ENCODE measurements around the gene HEMK1. TPM values are rescaled to one million over a fixed set of nuclear protein-coding genes. Genes with fewer than 3 reads are reported as not detected.

HEMK1 gene
- total RNA-seq, 4 donors from 2014 or later, result 4.5 to 8.1 (median 7.5) TPM

DNA sequence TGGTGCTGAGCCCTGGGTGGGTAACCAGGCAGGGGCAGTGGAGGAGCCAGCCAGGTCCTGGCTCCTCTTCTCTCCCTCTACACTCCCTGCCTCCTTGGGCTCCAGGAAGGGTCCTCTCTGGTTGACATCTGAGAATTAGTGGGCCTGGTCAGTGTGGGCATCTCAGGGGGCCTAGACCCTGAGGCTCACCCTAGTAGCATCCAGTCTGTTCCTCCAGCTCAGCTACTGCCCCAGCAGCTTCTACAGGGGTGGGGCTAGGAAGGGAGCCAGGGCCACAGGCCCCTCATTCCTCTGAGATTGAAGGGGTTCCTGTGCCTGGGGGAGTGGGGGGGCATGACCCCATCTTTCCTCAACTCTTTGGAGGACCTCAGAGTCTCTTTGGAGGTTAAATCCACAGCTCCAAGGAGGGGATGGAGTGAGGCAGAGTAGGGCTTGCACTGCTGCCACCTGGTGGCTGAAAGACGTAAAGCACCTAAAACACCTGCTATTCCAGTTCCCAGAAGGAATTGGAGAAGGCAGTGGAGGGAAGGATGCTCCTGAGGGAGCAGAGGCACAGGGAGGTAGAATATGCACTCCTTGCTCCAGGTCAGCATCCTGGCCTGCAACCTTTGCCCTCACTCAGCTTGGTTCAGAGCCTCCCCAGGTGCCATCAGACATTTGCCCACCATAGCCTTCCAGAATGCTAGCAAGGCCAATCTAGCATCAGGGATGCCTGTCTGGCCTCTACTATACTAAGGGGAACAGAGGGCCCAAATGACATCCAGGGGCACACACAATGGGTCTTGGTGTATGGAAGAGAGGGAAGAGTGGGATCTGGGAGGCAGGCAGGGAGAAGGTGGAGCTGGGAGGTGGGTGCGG, 26.9 kb upstream of the HEMK1 start:
- DNase-seq, result peak in 1 of 2 donors; percentile 55
- Histone ChIP-seq H3K9me3 (no peaks in the 10 kb centered on the region), H3K27ac (no peak overlapping the region), H3K27me3 (no peaks in the 10 kb centered on the region), H3K4me1 (no peaks in the 10 kb centered on the region), H3K4me3 (no peak overlapping the region), H3K36me3 (no peaks in the 10 kb centered on the region)
- in situ Hi-C loops (cut with MboI; ENCODE audit: low sequenced_read_pairs in 4 of 4), result loop anchor here in 3 of 4 donors (5.0 to 25.0 kb wide), 4 partner anchors 108 to 198 kb away; partner anchors contain the start of genes ZMYND10 (in 2 of the 3), CYB561D2 (in 1 of the 3), NPRL2 (in 1 of the 3) and RASSF1 (in 1 of the 3)
- intact Hi-C loops (cut with DNase I; ENCODE audit: low total_unique reads), result loop anchor here (1.0 to 2.0 kb wide), 3 partner anchors 24 to 195 kb away; no protein-coding TSS in a partner anchor
- TF ChIP-seq POLR2A (IDR thresholded peaks at IDR 0.05), result no peak
- TF ChIP-seq, protein P1, sequence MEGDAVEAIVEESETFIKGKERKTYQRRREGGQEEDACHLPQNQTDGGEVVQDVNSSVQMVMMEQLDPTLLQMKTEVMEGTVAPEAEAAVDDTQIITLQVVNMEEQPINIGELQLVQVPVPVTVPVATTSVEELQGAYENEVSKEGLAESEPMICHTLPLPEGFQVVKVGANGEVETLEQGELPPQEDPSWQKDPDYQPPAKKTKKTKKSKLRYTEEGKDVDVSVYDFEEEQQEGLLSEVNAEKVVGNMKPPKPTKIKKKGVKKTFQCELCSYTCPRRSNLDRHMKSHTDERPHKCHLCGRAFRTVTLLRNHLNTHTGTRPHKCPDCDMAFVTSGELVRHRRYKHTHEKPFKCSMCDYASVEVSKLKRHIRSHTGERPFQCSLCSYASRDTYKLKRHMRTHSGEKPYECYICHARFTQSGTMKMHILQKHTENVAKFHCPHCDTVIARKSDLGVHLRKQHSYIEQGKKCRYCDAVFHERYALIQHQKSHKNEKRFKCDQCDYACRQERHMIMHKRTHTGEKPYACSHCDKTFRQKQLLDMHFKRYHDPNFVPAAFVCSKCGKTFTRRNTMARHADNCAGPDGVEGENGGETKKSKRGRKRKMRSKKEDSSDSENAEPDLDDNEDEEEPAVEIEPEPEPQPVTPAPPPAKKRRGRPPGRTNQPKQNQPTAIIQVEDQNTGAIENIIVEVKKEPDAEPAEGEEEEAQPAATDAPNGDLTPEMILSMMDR (IDR thresholded peaks at IDR 0.05 in 4 of 5, conservative IDR thresholded peaks at IDR 0.05 in 1 of 5), result peak; percentile 61 to 91 (median 88)
- peak; percentile 66 to 83 for ATAC-seq

DNA sequence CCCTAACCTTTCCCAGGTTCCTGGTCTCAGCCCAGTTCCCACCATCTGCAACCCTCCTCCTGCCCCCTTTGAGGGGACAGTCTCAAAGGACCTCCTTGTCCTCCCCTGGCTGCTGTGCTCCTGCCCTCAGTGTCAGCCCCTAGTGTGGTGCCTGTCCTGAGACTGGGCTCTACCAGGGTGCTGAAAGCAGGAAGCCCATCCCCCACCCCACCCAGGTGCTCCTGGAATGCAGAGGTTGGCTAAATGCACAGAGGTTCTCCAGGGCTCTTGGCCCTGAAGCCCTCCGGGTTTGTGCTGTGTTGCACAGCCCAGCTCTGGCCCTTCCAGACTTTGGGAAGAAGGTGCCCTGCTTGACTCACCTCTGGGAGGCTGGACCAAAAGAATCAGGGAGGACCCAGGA, 23.5 kb upstream of the HEMK1 start:
- Histone ChIP-seq H3K36me3 (no peaks in the 10 kb centered on the region), H3K4me3 (no peak overlapping the region), H3K4me1 (no peaks in the 10 kb centered on the region), H3K27me3 (no peaks in the 10 kb centered on the region), H3K27ac (no peak overlapping the region), H3K9me3 (no peaks in the 10 kb centered on the region)
- in situ Hi-C loops (cut with MboI; ENCODE audit: low sequenced_read_pairs in 4 of 4) (loop anchor here in 3 of 4 donors (5.0 to 25.0 kb wide), 4 partner anchors 111 to 201 kb away; partner anchors contain the start of genes ZMYND10 (in 2 of the 3), CYB561D2 (in 1 of the 3), NPRL2 (in 1 of the 3) and RASSF1 (in 1 of the 3)), intact Hi-C loops (cut with DNase I; ENCODE audit: low total_unique reads) (no loop called here)
- ATAC-seq, result no peak
- TF ChIP-seq, protein P1 (IDR thresholded peaks at IDR 0.05 in 4 of 5, conservative IDR thresholded peaks at IDR 0.05 in 1 of 5), result no peak
- no peak for TF ChIP-seq POLR2A (IDR thresholded peaks at IDR 0.05)
- DNase-seq, result no peak

DNA sequence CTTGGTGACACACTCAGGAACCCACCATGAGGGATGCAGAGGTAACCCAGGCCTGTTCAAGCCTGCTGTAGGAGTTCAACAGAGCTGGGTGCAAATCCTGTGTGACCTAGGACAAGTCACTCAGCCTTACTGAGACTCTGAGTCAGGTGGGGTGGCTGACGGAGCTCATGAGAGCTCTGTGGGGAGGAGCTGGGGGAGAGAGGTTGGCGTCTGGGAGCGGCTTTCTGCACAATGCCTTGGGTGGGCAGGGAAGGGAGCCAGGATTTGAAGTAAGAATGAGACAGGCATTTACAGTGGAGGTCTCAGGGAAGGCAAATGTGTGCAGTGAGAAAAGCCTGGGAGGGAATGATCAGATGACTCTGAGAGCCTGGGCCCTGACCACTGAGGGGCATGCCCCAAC, 20.1 kb upstream of the HEMK1 start:
- in situ Hi-C loops (cut with MboI; ENCODE audit: low sequenced_read_pairs in 4 of 4) (loop anchor here in 3 of 4 donors (5.0 to 25.0 kb wide), 4 partner anchors 114 to 204 kb away; partner anchors contain the start of genes ZMYND10 (in 2 of the 3), CYB561D2 (in 1 of the 3), NPRL2 (in 1 of the 3) and RASSF1 (in 1 of the 3)), intact Hi-C loops (cut with DNase I; ENCODE audit: low total_unique reads) (no loop called here)
- DNase-seq, result no peak

DNA sequence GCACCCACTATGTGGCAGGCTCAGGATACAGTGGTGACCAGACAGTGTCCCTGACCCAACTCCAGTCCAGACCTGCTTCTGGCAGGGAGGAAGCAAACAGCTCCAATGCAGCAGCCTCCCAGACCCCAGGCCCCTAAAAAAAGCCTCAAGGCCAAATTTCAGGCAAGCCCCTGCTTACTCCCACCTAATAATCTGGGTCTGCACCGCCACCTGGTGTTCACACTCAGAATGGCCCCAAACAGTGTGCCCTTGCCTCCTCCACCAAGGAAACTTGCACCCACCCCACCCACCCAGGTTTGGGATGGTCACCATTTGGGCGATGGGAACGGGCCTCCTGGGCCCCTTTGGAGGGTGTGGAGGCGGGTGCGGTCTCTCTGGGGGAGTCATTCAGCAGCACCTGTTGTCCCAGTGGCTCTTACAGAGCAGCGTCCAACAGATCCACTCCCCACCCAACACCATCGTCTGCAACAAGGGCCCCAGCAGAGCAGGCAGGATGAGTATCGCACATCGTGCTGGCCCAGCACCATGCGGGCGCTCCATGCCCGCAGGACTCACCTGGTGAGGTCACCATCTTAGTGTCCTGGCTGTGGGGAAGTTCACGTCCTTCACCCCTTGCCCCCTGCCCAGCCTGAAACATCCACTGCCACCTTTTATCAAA, 19.1 kb upstream of the HEMK1 start:
- intact Hi-C loops (cut with DNase I; ENCODE audit: low total_unique reads), result no loop called here

More for the DNA sequence above, 20.1 kb upstream of the HEMK1 start:
- H3K27ac ChIP-seq, result no peak overlapping the region
- ATAC-seq, result no peak
- H3K9me3 ChIP-seq, result no peaks in the 10 kb centered on the region
- H3K4me1 ChIP-seq, result no peaks in the 10 kb centered on the region
- H3K36me3 ChIP-seq, result no peaks in the 10 kb centered on the region
- no peak for TF ChIP-seq POLR2A (IDR thresholded peaks at IDR 0.05)
- TF ChIP-seq, protein P1 (IDR thresholded peaks at IDR 0.05 in 4 of 5, conservative IDR thresholded peaks at IDR 0.05 in 1 of 5), result no peak
- H3K27me3 ChIP-seq, result no peaks in the 10 kb centered on the region
- H3K4me3 ChIP-seq, result no peak overlapping the region

More for the DNA sequence above, 19.1 kb upstream of the HEMK1 start:
- Histone ChIP-seq H3K4me1 (no peaks in the 10 kb centered on the region), H3K27ac (no peak overlapping the region), H3K4me3 (no peak overlapping the region), H3K9me3 (no peaks in the 10 kb centered on the region), H3K27me3 (no peaks in the 10 kb centered on the region), H3K36me3 (no peaks in the 10 kb centered on the region)
- ATAC-seq (peak in 1 of 2 donors; percentile 50), DNase-seq (no peak)
- TF ChIP-seq, protein P1 (IDR thresholded peaks at IDR 0.05 in 4 of 5, conservative IDR thresholded peaks at IDR 0.05 in 1 of 5), result peak; percentile 44 to 84 (median 61)
- TF ChIP-seq POLR2A (IDR thresholded peaks at IDR 0.05), result no peak
- in situ Hi-C loops (cut with MboI; ENCODE audit: low sequenced_read_pairs in 4 of 4), result no loop called here

Measured in gastrocnemius medialis (tissue), 4 donors.